ENCODE measurements around the gene GDI1. TPM values are rescaled to one million over a fixed set of nuclear protein-coding genes. Genes with fewer than 3 reads are reported as not detected.
A peak's percentile ranks its signal among the peaks of the same experiment; 100 is the strongest.

Gene GDI1
- total and polyA plus RNA-seq, 2 experiments from 2014 or later, result 48.5 to 95.9 TPM

DNA sequence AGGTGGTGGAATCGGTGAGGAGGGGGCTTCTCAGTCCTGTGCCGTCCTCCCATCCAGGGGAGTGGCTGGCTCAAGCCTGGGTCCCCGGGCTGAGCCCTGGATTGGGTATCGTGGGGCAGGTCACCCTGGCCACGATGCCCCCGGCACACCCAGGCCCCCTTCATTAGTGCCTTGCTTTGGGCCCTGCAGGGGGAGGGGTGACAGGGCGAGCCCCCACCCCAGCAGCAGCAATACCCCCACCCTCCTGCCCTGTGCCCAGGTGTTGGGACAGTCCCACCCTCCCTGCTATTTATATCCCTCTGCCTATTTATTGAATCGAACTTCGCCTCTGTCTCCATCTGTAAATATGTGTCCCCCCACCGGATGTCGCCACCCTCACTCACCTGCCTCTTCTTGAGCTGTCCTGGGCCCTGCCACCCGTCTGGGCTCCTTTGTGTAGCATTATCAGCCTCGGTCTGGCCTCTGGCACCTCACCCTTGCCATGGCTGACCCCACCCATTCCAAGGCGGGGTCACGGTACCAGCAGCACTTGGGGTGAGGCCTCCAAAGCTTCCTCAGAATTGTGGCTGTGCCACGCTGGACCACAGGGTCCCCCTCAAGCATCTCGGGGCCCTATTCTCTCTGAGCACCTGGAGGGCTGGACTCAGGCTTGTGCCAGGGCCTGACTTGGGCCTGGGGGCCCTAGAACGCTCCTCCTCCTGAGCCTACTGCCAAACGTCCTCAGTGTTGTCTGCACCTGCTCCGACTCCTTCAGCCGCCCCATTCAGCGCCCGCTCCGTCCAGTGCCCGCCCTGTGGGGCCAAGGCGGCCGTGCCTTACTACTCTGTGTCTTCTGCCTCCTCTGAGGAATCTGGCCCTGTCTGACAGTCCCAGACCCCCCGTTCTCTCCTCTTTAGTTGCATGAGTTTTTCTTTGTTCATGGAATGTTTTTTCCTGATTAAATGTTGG lies 36.0 kb downstream of the GDI1 start:
- H3K9me2 ChIP-seq (ENCODE audit: insufficient read depth), result no peaks in the 10 kb centered on the region
- peaks cover 6% of the 10 kb centered on the region for H3K27me3 Mint-ChIP-seq (ENCODE audit: insufficient read depth, low read depth, poor library complexity)
- no peaks in the 10 kb centered on the region for H3F3A ChIP-seq (replicated peaks; ENCODE audit: low read depth)
- H3K36me3 ChIP-seq (ENCODE audit: insufficient read depth), result no peaks in the 10 kb centered on the region
- H3K27me3 ChIP-seq (ENCODE audit: insufficient read depth), result no peaks in the 10 kb centered on the region
- DNase-seq (ENCODE audit: low spot score) (no peak), ATAC-seq (peak; percentile 40; the same call in 2 of the 3 replicates)
- no peak overlapping the region for H3K27ac ChIP-seq (ENCODE audit: low read depth)
- H4K20me1 ChIP-seq (replicated peaks; ENCODE audit: insufficient read depth), result no peaks in the 10 kb centered on the region; the same call in 1 of the 2 replicates
- H3K79me2 ChIP-seq (replicated peaks; ENCODE audit: insufficient read depth), result no peaks in the 10 kb centered on the region
- H3K27ac Mint-ChIP-seq, result no peak overlapping the region
- H3K4me1 ChIP-seq (ENCODE audit: insufficient read depth), result no peaks in the 10 kb centered on the region
- H3K4me3 ChIP-seq, result no peak overlapping the region
- no peak overlapping the region for H2AFZ ChIP-seq
- H3K9me3 Mint-ChIP-seq, result no peaks in the 10 kb centered on the region
- no peaks in the 10 kb centered on the region for H3K4me1 Mint-ChIP-seq
- TF ChIP-seq, protein P1, sequence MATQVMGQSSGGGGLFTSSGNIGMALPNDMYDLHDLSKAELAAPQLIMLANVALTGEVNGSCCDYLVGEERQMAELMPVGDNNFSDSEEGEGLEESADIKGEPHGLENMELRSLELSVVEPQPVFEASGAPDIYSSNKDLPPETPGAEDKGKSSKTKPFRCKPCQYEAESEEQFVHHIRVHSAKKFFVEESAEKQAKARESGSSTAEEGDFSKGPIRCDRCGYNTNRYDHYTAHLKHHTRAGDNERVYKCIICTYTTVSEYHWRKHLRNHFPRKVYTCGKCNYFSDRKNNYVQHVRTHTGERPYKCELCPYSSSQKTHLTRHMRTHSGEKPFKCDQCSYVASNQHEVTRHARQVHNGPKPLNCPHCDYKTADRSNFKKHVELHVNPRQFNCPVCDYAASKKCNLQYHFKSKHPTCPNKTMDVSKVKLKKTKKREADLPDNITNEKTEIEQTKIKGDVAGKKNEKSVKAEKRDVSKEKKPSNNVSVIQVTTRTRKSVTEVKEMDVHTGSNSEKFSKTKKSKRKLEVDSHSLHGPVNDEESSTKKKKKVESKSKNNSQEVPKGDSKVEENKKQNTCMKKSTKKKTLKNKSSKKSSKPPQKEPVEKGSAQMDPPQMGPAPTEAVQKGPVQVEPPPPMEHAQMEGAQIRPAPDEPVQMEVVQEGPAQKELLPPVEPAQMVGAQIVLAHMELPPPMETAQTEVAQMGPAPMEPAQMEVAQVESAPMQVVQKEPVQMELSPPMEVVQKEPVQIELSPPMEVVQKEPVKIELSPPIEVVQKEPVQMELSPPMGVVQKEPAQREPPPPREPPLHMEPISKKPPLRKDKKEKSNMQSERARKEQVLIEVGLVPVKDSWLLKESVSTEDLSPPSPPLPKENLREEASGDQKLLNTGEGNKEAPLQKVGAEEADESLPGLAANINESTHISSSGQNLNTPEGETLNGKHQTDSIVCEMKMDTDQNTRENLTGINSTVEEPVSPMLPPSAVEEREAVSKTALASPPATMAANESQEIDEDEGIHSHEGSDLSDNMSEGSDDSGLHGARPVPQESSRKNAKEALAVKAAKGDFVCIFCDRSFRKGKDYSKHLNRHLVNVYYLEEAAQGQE (IDR thresholded peaks at IDR 0.05; ENCODE audit: unreplicated experiment), result no peak
- TF ChIP-seq STAT1 (IDR thresholded peaks at IDR 0.05; ENCODE audit: unreplicated experiment) (no peak), ZNF114 (CRISPR knock-in tag; IDR thresholded peaks at IDR 0.05) (no peak), EZH2phosphoT487 (IDR thresholded peaks at IDR 0.05; ENCODE audit: unreplicated experiment) (no peak), JUNB (IDR thresholded peaks at IDR 0.05; ENCODE audit: unreplicated experiment) (no peak), CREB1 (CRISPR knock-in tag; IDR thresholded peaks at IDR 0.05; ENCODE audit: low read depth) (no peak), NANOG (IDR thresholded peaks at IDR 0.05; ENCODE audit: borderline replicate concordance) (no peak)
- TF ChIP-seq, protein P2, sequence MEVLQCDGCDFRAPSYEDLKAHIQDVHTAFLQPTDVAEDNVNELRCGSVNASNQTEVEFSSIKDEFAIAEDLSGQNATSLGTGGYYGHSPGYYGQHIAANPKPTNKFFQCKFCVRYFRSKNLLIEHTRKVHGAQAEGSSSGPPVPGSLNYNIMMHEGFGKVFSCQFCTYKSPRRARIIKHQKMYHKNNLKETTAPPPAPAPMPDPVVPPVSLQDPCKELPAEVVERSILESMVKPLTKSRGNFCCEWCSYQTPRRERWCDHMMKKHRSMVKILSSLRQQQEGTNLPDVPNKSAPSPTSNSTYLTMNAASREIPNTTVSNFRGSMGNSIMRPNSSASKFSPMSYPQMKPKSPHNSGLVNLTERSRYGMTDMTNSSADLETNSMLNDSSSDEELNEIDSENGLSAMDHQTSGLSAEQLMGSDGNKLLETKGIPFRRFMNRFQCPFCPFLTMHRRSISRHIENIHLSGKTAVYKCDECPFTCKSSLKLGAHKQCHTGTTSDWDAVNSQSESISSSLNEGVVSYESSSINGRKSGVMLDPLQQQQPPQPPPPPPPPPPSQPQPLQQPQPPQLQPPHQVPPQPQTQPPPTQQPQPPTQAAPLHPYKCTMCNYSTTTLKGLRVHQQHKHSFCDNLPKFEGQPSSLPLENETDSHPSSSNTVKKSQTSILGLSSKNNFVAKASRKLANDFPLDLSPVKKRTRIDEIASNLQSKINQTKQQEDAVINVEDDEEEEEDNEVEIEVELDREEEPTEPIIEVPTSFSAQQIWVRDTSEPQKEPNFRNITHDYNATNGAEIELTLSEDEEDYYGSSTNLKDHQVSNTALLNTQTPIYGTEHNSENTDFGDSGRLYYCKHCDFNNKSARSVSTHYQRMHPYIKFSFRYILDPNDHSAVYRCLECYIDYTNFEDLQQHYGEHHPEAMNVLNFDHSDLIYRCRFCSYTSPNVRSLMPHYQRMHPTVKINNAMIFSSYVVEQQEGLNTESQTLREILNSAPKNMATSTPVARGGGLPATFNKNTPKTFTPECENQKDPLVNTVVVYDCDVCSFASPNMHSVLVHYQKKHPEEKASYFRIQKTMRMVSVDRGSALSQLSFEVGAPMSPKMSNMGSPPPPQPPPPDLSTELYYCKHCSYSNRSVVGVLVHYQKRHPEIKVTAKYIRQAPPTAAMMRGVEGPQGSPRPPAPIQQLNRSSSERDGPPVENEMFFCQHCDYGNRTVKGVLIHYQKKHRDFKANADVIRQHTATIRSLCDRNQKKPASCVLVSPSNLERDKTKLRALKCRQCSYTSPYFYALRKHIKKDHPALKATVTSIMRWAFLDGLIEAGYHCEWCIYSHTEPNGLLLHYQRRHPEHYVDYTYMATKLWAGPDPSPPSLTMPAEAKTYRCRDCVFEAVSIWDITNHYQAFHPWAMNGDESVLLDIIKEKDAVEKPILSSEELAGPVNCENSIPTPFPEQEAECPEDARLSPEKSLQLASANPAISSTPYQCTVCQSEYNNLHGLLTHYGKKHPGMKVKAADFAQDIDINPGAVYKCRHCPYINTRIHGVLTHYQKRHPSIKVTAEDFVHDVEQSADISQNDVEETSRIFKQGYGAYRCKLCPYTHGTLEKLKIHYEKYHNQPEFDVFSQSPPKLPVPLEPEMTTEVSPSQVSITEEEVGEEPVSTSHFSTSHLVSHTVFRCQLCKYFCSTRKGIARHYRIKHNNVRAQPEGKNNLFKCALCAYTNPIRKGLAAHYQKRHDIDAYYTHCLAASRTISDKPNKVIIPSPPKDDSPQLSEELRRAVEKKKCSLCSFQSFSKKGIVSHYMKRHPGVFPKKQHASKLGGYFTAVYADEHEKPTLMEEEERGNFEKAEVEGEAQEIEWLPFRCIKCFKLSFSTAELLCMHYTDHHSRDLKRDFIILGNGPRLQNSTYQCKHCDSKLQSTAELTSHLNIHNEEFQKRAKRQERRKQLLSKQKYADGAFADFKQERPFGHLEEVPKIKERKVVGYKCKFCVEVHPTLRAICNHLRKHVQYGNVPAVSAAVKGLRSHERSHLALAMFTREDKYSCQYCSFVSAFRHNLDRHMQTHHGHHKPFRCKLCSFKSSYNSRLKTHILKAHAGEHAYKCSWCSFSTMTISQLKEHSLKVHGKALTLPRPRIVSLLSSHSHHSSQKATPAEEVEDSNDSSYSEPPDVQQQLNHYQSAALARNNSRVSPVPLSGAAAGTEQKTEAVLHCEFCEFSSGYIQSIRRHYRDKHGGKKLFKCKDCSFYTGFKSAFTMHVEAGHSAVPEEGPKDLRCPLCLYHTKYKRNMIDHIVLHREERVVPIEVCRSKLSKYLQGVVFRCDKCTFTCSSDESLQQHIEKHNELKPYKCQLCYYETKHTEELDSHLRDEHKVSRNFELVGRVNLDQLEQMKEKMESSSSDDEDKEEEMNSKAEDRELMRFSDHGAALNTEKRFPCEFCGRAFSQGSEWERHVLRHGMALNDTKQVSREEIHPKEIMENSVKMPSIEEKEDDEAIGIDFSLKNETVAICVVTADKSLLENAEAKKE (CRISPR knock-in tag; IDR thresholded peaks at IDR 0.05), result no peak
- no peak overlapping the region for H3K4me3 Mint-ChIP-seq
- peaks cover 10% of the 10 kb centered on the region for H3K36me3 Mint-ChIP-seq (ENCODE audit: low read depth)
- no peak overlapping the region for H3K4me2 ChIP-seq
